ENCODE measurements around the gene FOSL2.
A peak's percentile ranks its signal among the peaks of the same experiment; 100 is the strongest.

Gene FOSL2

GRCh38 chr2:28392297-28393113 lies at the start of gene FOSL2:
TSS of gene FOSL2 (plus strand) at chr2:28392858. CDS start at chr2:28393721, 863 bp downstream.
- DNase-seq: peak; percentile 91

- no peak for DNase-seq
Observed at GRCh38 chr2:28343184-28343942, 49.3 kb upstream of the FOSL2 start.

GRCh38 chr2:28343971-28344715 lies 48.5 kb upstream of the FOSL2 start:
- DNase-seq: no peak

GRCh38 chr2:28344756-28345373 lies 47.8 kb upstream of the FOSL2 start:
- no peak for DNase-seq

GRCh38 chr2:28345619-28346018 lies 47.0 kb upstream of the FOSL2 start:
- no peak for DNase-seq

GRCh38 chr2:28346587-28346986 lies 46.1 kb upstream of the FOSL2 start:
- no peak for DNase-seq

GRCh38 chr2:28347193-28347592 lies 45.5 kb upstream of the FOSL2 start:
- DNase-seq: no peak

- DNase-seq: no peak
Observed at GRCh38 chr2:28347596-28347995, 45.1 kb upstream of the FOSL2 start.

GRCh38 chr2:28348149-28348567 lies 44.5 kb upstream of the FOSL2 start:
- no peak for DNase-seq

- DNase-seq: no peak
Observed at GRCh38 chr2:28348921-28349320, 43.7 kb upstream of the FOSL2 start.

- no peak for DNase-seq
Observed at GRCh38 chr2:28349546-28350165, 43.0 kb upstream of the FOSL2 start.

- no peak for DNase-seq
Observed at GRCh38 chr2:28350196-28350595, 42.5 kb upstream of the FOSL2 start.

GRCh38 chr2:28350791-28351285 lies 41.8 kb upstream of the FOSL2 start:
- DNase-seq: no peak

- no peak for DNase-seq
Observed at GRCh38 chr2:28351621-28352020, 41.0 kb upstream of the FOSL2 start.

- no peak for DNase-seq
Observed at GRCh38 chr2:28352104-28352503, 40.6 kb upstream of the FOSL2 start.

GRCh38 chr2:28352610-28353195 lies 40.0 kb upstream of the FOSL2 start:
- no peak for DNase-seq

GRCh38 chr2:28354920-28355520 lies 37.6 kb upstream of the FOSL2 start:
- no peak for DNase-seq

GRCh38 chr2:28355521-28356094 lies 37.0 kb upstream of the FOSL2 start:
- DNase-seq: no peak

- no peak for DNase-seq
Observed at GRCh38 chr2:28356095-28356911, 36.4 kb upstream of the FOSL2 start.

- no peak for DNase-seq
Observed at GRCh38 chr2:28357055-28357454, 35.6 kb upstream of the FOSL2 start.
